ENCODE results near the gene NDST1. TPM values are rescaled to one million over a fixed set of nuclear protein-coding genes. Genes with fewer than 3 reads are reported as not detected.

Gene NDST1
- total RNA-seq, 2 experiments from 2014 or later = 1.1 to 1.6 TPM

GRCh38 chr5:150502847-150503246, 5.1 kb upstream of the NDST1 start:
- Histone ChIP-seq H3K9me3 (ENCODE audit: control insufficient read depth in 1 of 2, insufficient read depth in 1 of 2, low read length in 2 of 2) (no peaks in the 10 kb centered on the region), H3K36me3 (ENCODE audit: insufficient read depth, low read length) (no peaks in the 10 kb centered on the region), H3K27ac (ENCODE audit: low read depth in 1 of 2, low read length in 2 of 2) (no peak overlapping the region), H3K27me3 (ENCODE audit: control insufficient read depth in 1 of 2, insufficient read depth in 2 of 2, low read length in 2 of 2) (no peaks in the 10 kb centered on the region), H3K4me1 (ENCODE audit: insufficient read depth, low read length) (no peaks in the 10 kb centered on the region), H3K4me3 (ENCODE audit: low read length) (no peak overlapping the region)
- TF ChIP-seq, protein P1, sequence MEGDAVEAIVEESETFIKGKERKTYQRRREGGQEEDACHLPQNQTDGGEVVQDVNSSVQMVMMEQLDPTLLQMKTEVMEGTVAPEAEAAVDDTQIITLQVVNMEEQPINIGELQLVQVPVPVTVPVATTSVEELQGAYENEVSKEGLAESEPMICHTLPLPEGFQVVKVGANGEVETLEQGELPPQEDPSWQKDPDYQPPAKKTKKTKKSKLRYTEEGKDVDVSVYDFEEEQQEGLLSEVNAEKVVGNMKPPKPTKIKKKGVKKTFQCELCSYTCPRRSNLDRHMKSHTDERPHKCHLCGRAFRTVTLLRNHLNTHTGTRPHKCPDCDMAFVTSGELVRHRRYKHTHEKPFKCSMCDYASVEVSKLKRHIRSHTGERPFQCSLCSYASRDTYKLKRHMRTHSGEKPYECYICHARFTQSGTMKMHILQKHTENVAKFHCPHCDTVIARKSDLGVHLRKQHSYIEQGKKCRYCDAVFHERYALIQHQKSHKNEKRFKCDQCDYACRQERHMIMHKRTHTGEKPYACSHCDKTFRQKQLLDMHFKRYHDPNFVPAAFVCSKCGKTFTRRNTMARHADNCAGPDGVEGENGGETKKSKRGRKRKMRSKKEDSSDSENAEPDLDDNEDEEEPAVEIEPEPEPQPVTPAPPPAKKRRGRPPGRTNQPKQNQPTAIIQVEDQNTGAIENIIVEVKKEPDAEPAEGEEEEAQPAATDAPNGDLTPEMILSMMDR (IDR thresholded peaks at IDR 0.05) = no peak
- ATAC-seq (ENCODE audit: poor library complexity) = no peak
- H3K36me3 Mint-ChIP-seq (ENCODE audit: low read depth) = no peaks in the 10 kb centered on the region
- ChIA-PET POLR2A (no interaction called here), CTCF (no interaction called here)
- H3K4me1 Mint-ChIP-seq (ENCODE audit: low read depth) = no peaks in the 10 kb centered on the region
- intact Hi-C loops (cut with DNase I, micrococcal nuclease) = no loop called here
- no peaks in the 10 kb centered on the region for H3K27me3 Mint-ChIP-seq
- no peak for DNase-seq
- no peak overlapping the region for H3K27ac Mint-ChIP-seq
- no peak overlapping the region for H3K4me3 Mint-ChIP-seq
- no peaks in the 10 kb centered on the region for H3K9me3 Mint-ChIP-seq

DNA sequence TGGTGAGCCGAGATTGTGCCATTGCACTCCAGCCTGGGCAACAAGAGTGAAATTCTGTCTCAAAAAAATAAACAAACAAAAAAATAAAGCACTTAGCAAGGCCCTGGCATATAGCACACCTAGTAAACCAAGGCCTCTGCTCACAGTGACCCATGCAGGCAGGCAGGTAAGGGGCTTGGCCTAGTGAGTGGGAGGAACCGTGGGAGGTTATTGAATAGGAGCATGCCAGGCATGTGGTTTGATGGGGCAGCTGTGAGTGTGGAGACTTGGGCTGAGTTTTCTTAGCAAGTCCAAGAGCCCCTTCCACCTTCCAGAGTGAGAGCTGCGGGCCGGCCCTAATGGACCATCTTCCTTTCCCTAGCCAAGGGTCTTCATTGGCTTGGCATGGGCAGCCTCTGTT, 4.5 kb upstream of the NDST1 start:
- Histone ChIP-seq H3K27me3 (ENCODE audit: control insufficient read depth in 1 of 2, insufficient read depth in 2 of 2, low read length in 2 of 2) (no peaks in the 10 kb centered on the region), H3K4me3 (ENCODE audit: low read length) (no peak overlapping the region), H3K36me3 (ENCODE audit: insufficient read depth, low read length) (no peaks in the 10 kb centered on the region), H3K9me3 (ENCODE audit: control insufficient read depth in 1 of 2, insufficient read depth in 1 of 2, low read length in 2 of 2) (no peaks in the 10 kb centered on the region), H3K27ac (ENCODE audit: low read depth in 1 of 2, low read length in 2 of 2) (no peak overlapping the region), H3K4me1 (ENCODE audit: insufficient read depth, low read length) (no peaks in the 10 kb centered on the region)
- TF ChIP-seq, protein P1 (IDR thresholded peaks at IDR 0.05) = no peak
- no peaks in the 10 kb centered on the region for H3K27me3 Mint-ChIP-seq
- POLR2A ChIA-PET = no interaction called here
- DNase-seq (no peak), ATAC-seq (ENCODE audit: poor library complexity) (no peak)
- no peak overlapping the region for H3K27ac Mint-ChIP-seq
- intact Hi-C loops (cut with DNase I, micrococcal nuclease) = no loop called here
- H3K9me3 Mint-ChIP-seq = no peaks in the 10 kb centered on the region
- H3K4me1 Mint-ChIP-seq (ENCODE audit: low read depth) = no peaks in the 10 kb centered on the region
- CTCF ChIA-PET = no interaction called here
- H3K4me3 Mint-ChIP-seq = no peak overlapping the region
- no peaks in the 10 kb centered on the region for H3K36me3 Mint-ChIP-seq (ENCODE audit: low read depth)

DNA sequence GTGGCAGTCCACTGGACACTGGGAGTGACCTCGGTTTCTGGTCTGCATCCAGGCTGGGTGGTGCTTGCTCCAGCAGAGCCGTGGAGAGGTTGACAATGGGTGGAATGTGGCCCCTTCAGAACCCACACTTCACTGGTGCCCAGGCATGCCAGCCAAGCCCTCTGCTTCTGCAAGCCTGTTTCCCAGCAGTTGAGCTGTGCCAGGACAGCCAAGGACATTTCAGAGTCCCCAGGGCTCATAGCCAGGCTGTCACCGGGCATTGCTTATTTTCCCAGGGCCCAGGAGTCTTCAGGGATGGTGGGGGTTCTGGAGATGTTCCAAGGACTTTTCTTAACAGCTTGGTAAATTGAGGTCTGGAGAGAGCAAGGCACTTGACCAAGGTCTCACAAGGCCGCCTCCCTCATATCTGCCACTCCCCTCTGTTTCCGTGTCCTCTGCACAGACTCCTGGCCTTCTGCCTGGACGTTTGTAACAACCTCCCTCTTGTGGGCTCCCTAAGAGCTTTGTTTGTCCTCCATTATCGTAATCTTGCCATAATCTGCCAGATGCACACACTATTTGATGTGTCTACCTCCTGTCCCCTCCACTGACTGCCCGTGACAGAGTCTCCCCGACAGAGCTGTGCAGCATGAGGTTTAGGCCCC, 3.8 kb upstream of the NDST1 start:
- Histone ChIP-seq H3K9me3 (ENCODE audit: control insufficient read depth in 1 of 2, insufficient read depth in 1 of 2, low read length in 2 of 2) (no peaks in the 10 kb centered on the region), H3K4me1 (ENCODE audit: insufficient read depth, low read length) (no peaks in the 10 kb centered on the region), H3K4me3 (ENCODE audit: low read length) (no peak overlapping the region), H3K36me3 (ENCODE audit: insufficient read depth, low read length) (no peaks in the 10 kb centered on the region), H3K27ac (ENCODE audit: low read depth in 1 of 2, low read length in 2 of 2) (no peak overlapping the region), H3K27me3 (ENCODE audit: control insufficient read depth in 1 of 2, insufficient read depth in 2 of 2, low read length in 2 of 2) (no peaks in the 10 kb centered on the region)
- no peak overlapping the region for H3K27ac Mint-ChIP-seq
- H3K9me3 Mint-ChIP-seq = no peaks in the 10 kb centered on the region
- no peaks in the 10 kb centered on the region for H3K4me1 Mint-ChIP-seq (ENCODE audit: low read depth)
- no peak for DNase-seq
- no peaks in the 10 kb centered on the region for H3K27me3 Mint-ChIP-seq
- TF ChIP-seq, protein P1 (IDR thresholded peaks at IDR 0.05) = no peak
- intact Hi-C loops (cut with DNase I, micrococcal nuclease) = no loop called here
- CTCF ChIA-PET = interaction anchor here (0.6 kb wide), 1 partner anchor 14 kb away, joined by 3 read pairs; no protein-coding TSS in a partner anchor
- no peaks in the 10 kb centered on the region for H3K36me3 Mint-ChIP-seq (ENCODE audit: low read depth)
- H3K4me3 Mint-ChIP-seq = no peak overlapping the region
- POLR2A ChIA-PET = no interaction called here
- no peak for ATAC-seq (ENCODE audit: poor library complexity)

Data from CD4-positive, alpha-beta T cell (primary cell).